H9 (cell line): ENCODE measurements around the gene RUNX2. TPM values are rescaled to one million over a fixed set of nuclear protein-coding genes. Genes with fewer than 3 reads are reported as not detected.
"Not testable (repeated sequence)": the region's sequence is repeated elsewhere in the genome, so short reads cannot be mapped to it uniquely, and the experiment has no call there.

ENCODE experiments used
- DNase-seq: peaks from one replicate; pipeline ENCODE4 v3.0.0-alpha.2; 2017
- H2AFZ ChIP-seq: one replicate; pipeline ENCODE4 v1.6.1; 2013; ENCODE audit warnings: mild to moderate bottlenecking, low read length, control low read depth, moderate library complexity
- H2AK5ac ChIP-seq: 2 replicates; pipeline ENCODE4 v1.6.1; 2013; ENCODE audit warnings: low read length, control low read depth, mixed read lengths; ENCODE audit not compliant: insufficient read length
- H2BK120ac ChIP-seq: one replicate; pipeline ENCODE4 v1.6.1; 2013; ENCODE audit warnings: low read depth, mild to moderate bottlenecking, low read length, control low read depth, inconsistent platforms; ENCODE audit not compliant: poor library complexity, severe bottlenecking
- H2BK12ac ChIP-seq: 2 replicates; pipeline ENCODE4 v1.6.1; 2013; ENCODE audit warnings: low read length, control low read depth, mixed read lengths, low read depth; ENCODE audit not compliant: insufficient read length
- H2BK15ac ChIP-seq: 2 replicates; pipeline ENCODE4 v1.6.1; 2013; ENCODE audit warnings: low read depth, low read length, control low read depth
- H2BK20ac ChIP-seq: one replicate; pipeline ENCODE4 v1.6.1; 2013; ENCODE audit warnings: low read depth, mild to moderate bottlenecking, low read length, control low read depth, inconsistent platforms; ENCODE audit not compliant: poor library complexity, severe bottlenecking
- H2BK5ac ChIP-seq: 2 replicates; pipeline ENCODE4 v1.6.1; 2013; ENCODE audit warnings: low read length, control low read depth, mixed read lengths; ENCODE audit not compliant: insufficient read length
- H3K14ac ChIP-seq: 2 replicates; pipeline ENCODE4 v1.6.1; 2013; ENCODE audit warnings: low read length, control low read depth; ENCODE audit not compliant: insufficient read depth
- H3K18ac ChIP-seq: 2 replicates; pipeline ENCODE4 v1.6.1; 2013; ENCODE audit warnings: low read depth, mild to moderate bottlenecking, mixed read lengths, low read length, control low read depth; ENCODE audit not compliant: insufficient read length
- H3K23ac ChIP-seq: 2 replicates; pipeline ENCODE4 v1.6.1; 2013; ENCODE audit warnings: low read length, control low read depth, mixed read lengths, low read depth; ENCODE audit not compliant: insufficient read length
- H3K23me2 ChIP-seq: 2 replicates; pipeline ENCODE4 v1.6.1; 2013; ENCODE audit warnings: low read depth, mild to moderate bottlenecking, mixed read lengths, low read length, control low read depth; ENCODE audit not compliant: insufficient read length, poor library complexity, severe bottlenecking
- H3K27ac ChIP-seq: 2 replicates; pipeline ENCODE4 v1.5.1; 2013; ENCODE audit warnings: low read length, control low read depth, mixed read lengths, low read depth; ENCODE audit not compliant: insufficient read length
- H3K27me3 ChIP-seq: 2 replicates; pipeline ENCODE4 v1.6.1; 2013; ENCODE audit warnings: low read length, control low read depth, inconsistent platforms; ENCODE audit not compliant: insufficient read depth
- H3K4ac ChIP-seq: 2 replicates; pipeline ENCODE4 v1.6.1; 2013; ENCODE audit warnings: low read depth, mild to moderate bottlenecking, control low read depth, inconsistent platforms, low read length, moderate library complexity
- H3K4me1 ChIP-seq: 2 replicates; pipeline ENCODE4 v1.6.1; 2013; ENCODE audit warnings: low read length, control low read depth, inconsistent platforms; ENCODE audit not compliant: insufficient read depth
- H3K4me2 ChIP-seq: 2 replicates; pipeline ENCODE4 v1.6.1; 2013; ENCODE audit warnings: low read length, control low read depth, mixed read lengths; ENCODE audit not compliant: insufficient read length, insufficient read depth
- H3K56ac ChIP-seq: 2 replicates; pipeline ENCODE4 v1.6.1; 2013; ENCODE audit warnings: low read depth, mild to moderate bottlenecking, mixed read lengths, low read length, control low read depth; ENCODE audit not compliant: insufficient read length
- H3K79me1 ChIP-seq: 2 replicates; pipeline ENCODE4 v1.6.1; 2013; ENCODE audit warnings: low read depth, mild to moderate bottlenecking, moderate library complexity, low read length, control low read depth, inconsistent platforms; ENCODE audit not compliant: insufficient read depth, poor library complexity, severe bottlenecking
- H3K79me2 ChIP-seq: 2 replicates; pipeline ENCODE4 v1.6.1; 2013; ENCODE audit warnings: low read length, control low read depth, inconsistent platforms; ENCODE audit not compliant: insufficient read depth
- H3K9ac ChIP-seq: 2 replicates; pipeline ENCODE4 v1.6.1; 2013; ENCODE audit warnings: low read length, control low read depth, mixed read lengths; ENCODE audit not compliant: insufficient read length; ENCODE audit errors: extremely low read depth
- H3K9me3 ChIP-seq: one replicate; pipeline ENCODE4 v1.6.1; 2013; ENCODE audit warnings: low read depth, low read length, inconsistent platforms; ENCODE audit not compliant: control insufficient read depth
- H3T11ph ChIP-seq: one replicate; pipeline ENCODE4 v1.6.1; 2013; ENCODE audit warnings: mild to moderate bottlenecking, low read length, control low read depth, inconsistent platforms
- H4K20me1 ChIP-seq: one replicate; pipeline ENCODE4 v1.6.1; 2013; ENCODE audit not compliant: control insufficient read depth, insufficient read length, insufficient read depth
- H4K5ac ChIP-seq: 2 replicates; pipeline ENCODE4 v1.6.1; 2013; ENCODE audit warnings: low read depth, mild to moderate bottlenecking, mixed read lengths, low read length, control low read depth; ENCODE audit not compliant: insufficient read length
- H4K8ac ChIP-seq: replicated peaks from 2 replicates; pipeline ENCODE4 v1.6.1; 2013; ENCODE audit warnings: low read length, control low read depth, mixed read lengths, low read depth; ENCODE audit not compliant: insufficient read length
- H4K91ac ChIP-seq: 2 replicates; pipeline ENCODE4 v1.6.1; 2013; ENCODE audit warnings: low read depth, mild to moderate bottlenecking, moderate library complexity, mixed read lengths, low read length, control low read depth; ENCODE audit not compliant: insufficient read length
- H3K27ac Mint-ChIP-seq, 3 experiments: 2 replicates in 2 of 3; 3 replicates in 1 of 3; pipeline ENCODE4 v1.8.0; 2020 to 2021; ENCODE audit warnings: mixed read lengths in 3 of 3, mild to moderate bottlenecking in 1 of 3, moderate library complexity in 1 of 3
- H3K27me3 Mint-ChIP-seq: 2 replicates; pipeline ENCODE4 v1.8.0; 2021; ENCODE audit warnings: low read depth, mild to moderate bottlenecking, moderate library complexity, mixed read lengths
- H3K36me3 Mint-ChIP-seq, 3 experiments: 2 replicates in 2 of 3; 3 replicates in 1 of 3; pipeline ENCODE4 v1.8.0; 2020 to 2021; ENCODE audit warnings: low read depth in 3 of 3, mixed read lengths in 3 of 3; ENCODE audit not compliant: insufficient read depth in 1 of 3
- H3K4me1 Mint-ChIP-seq, 2 experiments: 2 replicates each; pipeline ENCODE4 v1.8.0; 2020; ENCODE audit warnings: mixed read lengths in 2 of 2
- H3K4me3 Mint-ChIP-seq, 2 experiments: 2 replicates in 1 of 2; 3 replicates in 1 of 2; pipeline ENCODE4 v1.8.0; 2020 to 2021; ENCODE audit warnings: mild to moderate bottlenecking in 2 of 2, mixed read lengths in 2 of 2, moderate library complexity in 1 of 2
- H3K9me3 Mint-ChIP-seq, 2 experiments: 2 replicates in 1 of 2; 3 replicates in 1 of 2; pipeline ENCODE4 v1.8.0; 2020; ENCODE audit warnings: mild to moderate bottlenecking in 2 of 2, mixed read lengths in 2 of 2, moderate library complexity in 1 of 2
- WGBS: extraction: QIAGEN DNeasy Blood & Tissue Kit; methylation state at CpG from one replicate; pipeline ENCODE4 v1.1.7; 2013; ENCODE audit warnings: missing lambda C conversion rate, low lambda C conversion rate, mixed read lengths; ENCODE audit not compliant: insufficient read length; ENCODE audit errors: extremely low coverage; 5-methylcytosine and 5-hydroxymethylcytosine counted together
- total RNA-seq: library from RNA; stranded (reverse); gene quantifications from 2 replicates; pipeline ENCODE4 v1.2.1, GENCODE V29; 2021
- TF ChIP-seq, protein P1 (sequence below): fragments of 200-600 bp; sonication (generic); conservative IDR thresholded peaks from 3 replicates; pipeline ENCODE4 v1.8.0; 2021; ENCODE audit warnings: antibody characterized with exemption, mild to moderate bottlenecking

The RUNX2 gene
- total RNA-seq, 1 experiment from 2014 or later = 0.15 TPM

DNA sequence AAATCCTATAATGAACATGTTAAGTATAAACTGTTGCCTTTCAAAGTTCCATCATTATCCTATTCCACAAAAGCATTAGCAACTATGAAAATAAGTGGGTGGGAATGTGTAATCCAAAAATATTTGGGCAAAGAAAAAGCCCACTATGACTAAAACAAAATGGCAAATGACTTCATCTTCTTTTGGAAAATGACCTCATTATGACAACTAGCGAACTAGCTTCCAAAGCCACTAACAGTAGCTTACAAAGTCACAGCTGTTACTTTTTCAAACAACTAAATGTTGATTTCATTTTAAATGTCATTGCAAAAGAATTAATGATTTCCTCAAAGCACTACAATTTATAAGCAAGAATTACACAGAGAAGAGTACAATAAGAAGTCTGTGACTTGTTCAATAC is 49.8 kb upstream of the RUNX2 start:
- no peaks in the 10 kb centered on the region for H3K23me2 ChIP-seq
- no peak overlapping the region for H2AFZ ChIP-seq
- Mint-ChIP-seq H3K36me3 (peaks cover 30 to 46% (median 43%) of the 10 kb centered on the region in 3 experiments), H3K27ac (no peak overlapping the region), H3K4me3 (no peak overlapping the region), H3K4me1 (peaks cover 7% of the 10 kb centered on the region in 2 experiments), H3K27me3 (no peaks in the 10 kb centered on the region), H3K9me3 (peaks cover 41 to 42% of the 10 kb centered on the region in 2 experiments)
- no peak overlapping the region for H3K27ac ChIP-seq
- no peak overlapping the region for H4K8ac ChIP-seq
- H3K14ac ChIP-seq = no peak overlapping the region
- DNase-seq = no peak
- no peak overlapping the region for H2BK20ac ChIP-seq
- WGBS = no CpG with 5 or more reads among the region's 1 CpG
- no peaks in the 10 kb centered on the region for H3K79me2 ChIP-seq
- H3K27me3 ChIP-seq = no peaks in the 10 kb centered on the region
- H2BK15ac ChIP-seq = no peak overlapping the region
- no peak overlapping the region for H4K5ac ChIP-seq
- no peak overlapping the region for H2AK5ac ChIP-seq
- TF ChIP-seq, protein P1, sequence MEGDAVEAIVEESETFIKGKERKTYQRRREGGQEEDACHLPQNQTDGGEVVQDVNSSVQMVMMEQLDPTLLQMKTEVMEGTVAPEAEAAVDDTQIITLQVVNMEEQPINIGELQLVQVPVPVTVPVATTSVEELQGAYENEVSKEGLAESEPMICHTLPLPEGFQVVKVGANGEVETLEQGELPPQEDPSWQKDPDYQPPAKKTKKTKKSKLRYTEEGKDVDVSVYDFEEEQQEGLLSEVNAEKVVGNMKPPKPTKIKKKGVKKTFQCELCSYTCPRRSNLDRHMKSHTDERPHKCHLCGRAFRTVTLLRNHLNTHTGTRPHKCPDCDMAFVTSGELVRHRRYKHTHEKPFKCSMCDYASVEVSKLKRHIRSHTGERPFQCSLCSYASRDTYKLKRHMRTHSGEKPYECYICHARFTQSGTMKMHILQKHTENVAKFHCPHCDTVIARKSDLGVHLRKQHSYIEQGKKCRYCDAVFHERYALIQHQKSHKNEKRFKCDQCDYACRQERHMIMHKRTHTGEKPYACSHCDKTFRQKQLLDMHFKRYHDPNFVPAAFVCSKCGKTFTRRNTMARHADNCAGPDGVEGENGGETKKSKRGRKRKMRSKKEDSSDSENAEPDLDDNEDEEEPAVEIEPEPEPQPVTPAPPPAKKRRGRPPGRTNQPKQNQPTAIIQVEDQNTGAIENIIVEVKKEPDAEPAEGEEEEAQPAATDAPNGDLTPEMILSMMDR = no peak
- no peak overlapping the region for H4K91ac ChIP-seq
- no peak overlapping the region for H3K9ac ChIP-seq
- no peak overlapping the region for H3T11ph ChIP-seq
- no peak overlapping the region for H2BK12ac ChIP-seq
- H3K56ac ChIP-seq = no peak overlapping the region
- no peak overlapping the region for H2BK120ac ChIP-seq
- no peaks in the 10 kb centered on the region for H3K79me1 ChIP-seq
- no peak overlapping the region for H3K4ac ChIP-seq
- no peak overlapping the region for H3K18ac ChIP-seq
- no peak overlapping the region for H3K23ac ChIP-seq
- no peak overlapping the region for H3K4me2 ChIP-seq
- H2BK5ac ChIP-seq = no peak overlapping the region
- H3K4me1 ChIP-seq = no peaks in the 10 kb centered on the region
- H4K20me1 ChIP-seq = no peaks in the 10 kb centered on the region
- H3K9me3 ChIP-seq = no peaks in the 10 kb centered on the region

DNA sequence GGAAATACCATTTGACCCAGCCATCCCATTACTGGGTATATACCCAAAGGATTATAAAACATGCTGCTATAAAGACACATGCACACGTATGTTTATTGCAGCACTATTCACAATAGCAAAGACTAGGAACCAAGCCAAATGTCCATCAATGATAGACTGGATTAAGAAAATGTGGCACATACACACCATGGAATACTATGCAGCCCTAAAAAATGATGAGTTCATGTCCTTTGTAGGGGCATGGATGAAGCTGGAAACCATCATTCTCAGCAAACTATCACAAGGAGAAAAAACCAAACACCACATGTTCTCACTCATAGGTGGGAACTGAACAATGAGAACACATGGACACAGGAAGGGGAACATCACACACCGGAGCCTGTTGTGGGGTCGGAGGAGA is 41.4 kb upstream of the RUNX2 start:
- H3K9me3 Mint-ChIP-seq = peaks cover 26 to 31% of the 10 kb centered on the region in 2 experiments
- WGBS = no CpG with 5 or more reads among the region's 3 CpGs

More for the DNA sequence above, 41.4 kb upstream of the RUNX2 start:
- not testable (repeated sequence) for H3K4me1 ChIP-seq, H4K20me1 ChIP-seq, H2AK5ac ChIP-seq, H3K18ac ChIP-seq, H3K79me2 ChIP-seq, H2BK15ac ChIP-seq, H3K56ac ChIP-seq, H3K4ac ChIP-seq, H2BK120ac ChIP-seq, H3K4me2 ChIP-seq, H2BK20ac ChIP-seq, H3K27ac Mint-ChIP-seq, H3K14ac ChIP-seq, H2AFZ ChIP-seq, H3K27me3 Mint-ChIP-seq, H3K23me2 ChIP-seq, H3K4me1 Mint-ChIP-seq, H3K23ac ChIP-seq, H3K27ac ChIP-seq, H3K27me3 ChIP-seq, H3K9ac ChIP-seq, H2BK12ac ChIP-seq, H4K91ac ChIP-seq, H4K5ac ChIP-seq, H4K8ac ChIP-seq, H3K9me3 ChIP-seq, H2BK5ac ChIP-seq, H3K79me1 ChIP-seq, H3T11ph ChIP-seq, DNase-seq, H3K4me3 Mint-ChIP-seq
- peaks cover 22 to 35% (median 31%) of the 10 kb centered on the region in 3 experiments for H3K36me3 Mint-ChIP-seq
